ENCODE results near the gene SLC4A2. TPM values are rescaled to one million over a fixed set of nuclear protein-coding genes. Genes with fewer than 3 reads are reported as not detected.

Gene SLC4A2
- total and polyA plus RNA-seq, 7 experiments from 2014 or later = 7.9 to 125 (median 57.2) TPM

DNA sequence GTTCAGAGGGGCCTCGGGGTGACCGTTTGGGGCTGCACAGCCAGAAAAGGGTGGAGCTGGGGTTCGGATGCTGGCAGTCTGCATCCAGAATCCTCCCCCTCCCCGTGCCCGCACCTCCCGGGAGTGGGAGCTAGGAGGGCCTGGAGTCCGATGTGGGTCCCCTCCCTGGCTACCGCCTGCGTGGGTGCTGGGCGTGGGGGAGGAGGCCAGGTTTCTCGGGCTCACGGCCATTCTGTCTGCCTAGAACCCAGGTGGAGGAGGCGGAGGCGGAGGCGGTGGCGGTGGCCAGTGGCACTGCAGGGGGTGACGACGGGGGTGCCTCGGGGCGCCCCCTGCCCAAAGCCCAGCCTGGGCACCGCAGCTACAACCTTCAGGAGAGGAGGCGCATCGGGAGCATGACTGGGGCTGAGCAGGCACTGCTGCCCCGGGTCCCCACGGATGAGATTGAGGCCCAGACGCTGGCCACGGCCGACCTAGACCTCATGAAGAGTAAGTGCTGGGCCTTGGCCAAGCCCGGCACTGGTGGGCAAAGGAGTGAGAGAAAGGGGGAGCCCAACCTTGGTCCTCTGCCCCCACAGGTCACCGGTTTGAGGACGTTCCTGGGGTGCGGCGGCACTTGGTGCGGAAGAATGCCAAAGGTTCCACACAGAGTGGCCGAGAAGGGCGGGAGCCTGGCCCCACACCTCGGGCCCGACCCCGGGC, 7.0 kb downstream of the SLC4A2 start:
- Histone ChIP-seq H3K36me3 (ENCODE audit: control insufficient read depth in 2 of 3, insufficient read depth in 3 of 3, low read length in 3 of 3) (peaks cover 0 to 66% (median 0%) of the 10 kb centered on the region in 3 experiments), H3K4me1 (ENCODE audit: control insufficient read depth in 2 of 2, insufficient read depth in 2 of 2, low read length in 2 of 2) (no peaks in the 10 kb centered on the region), H3K27ac (ENCODE audit: low read depth, low read length) (no peak overlapping the region), H3K4me3 (ENCODE audit: low read length) (no peak overlapping the region), H3K27me3 (ENCODE audit: control insufficient read depth in 2 of 2, insufficient read depth in 2 of 2, low read length in 2 of 2) (no peaks in the 10 kb centered on the region), H3K9me3 (ENCODE audit: control insufficient read depth in 2 of 3, low read length in 3 of 3) (no peaks in the 10 kb centered on the region)
- ChIA-PET POLR2A (interaction anchor here (0.7 kb wide), 1 partner anchor 44 kb away, joined by 3 read pairs; no protein-coding TSS in a partner anchor), CTCF (no interaction called here)
- intact Hi-C loops (cut with micrococcal nuclease) = no loop called here
- H3K27me3 Mint-ChIP-seq = no peaks in the 10 kb centered on the region
- H3K36me3 Mint-ChIP-seq = peaks cover 0 to 9% (median 5%) of the 10 kb centered on the region in 5 donors
- H3K4me1 Mint-ChIP-seq = peaks cover 4 to 6% (median 4%) of the 10 kb centered on the region in 7 donors
- DNase-seq (no peak), ATAC-seq (no peak)
- no peak overlapping the region for H3K4me3 Mint-ChIP-seq
- no peak overlapping the region for H3K27ac Mint-ChIP-seq
- no peaks in the 10 kb centered on the region for H3K9me3 Mint-ChIP-seq

DNA sequence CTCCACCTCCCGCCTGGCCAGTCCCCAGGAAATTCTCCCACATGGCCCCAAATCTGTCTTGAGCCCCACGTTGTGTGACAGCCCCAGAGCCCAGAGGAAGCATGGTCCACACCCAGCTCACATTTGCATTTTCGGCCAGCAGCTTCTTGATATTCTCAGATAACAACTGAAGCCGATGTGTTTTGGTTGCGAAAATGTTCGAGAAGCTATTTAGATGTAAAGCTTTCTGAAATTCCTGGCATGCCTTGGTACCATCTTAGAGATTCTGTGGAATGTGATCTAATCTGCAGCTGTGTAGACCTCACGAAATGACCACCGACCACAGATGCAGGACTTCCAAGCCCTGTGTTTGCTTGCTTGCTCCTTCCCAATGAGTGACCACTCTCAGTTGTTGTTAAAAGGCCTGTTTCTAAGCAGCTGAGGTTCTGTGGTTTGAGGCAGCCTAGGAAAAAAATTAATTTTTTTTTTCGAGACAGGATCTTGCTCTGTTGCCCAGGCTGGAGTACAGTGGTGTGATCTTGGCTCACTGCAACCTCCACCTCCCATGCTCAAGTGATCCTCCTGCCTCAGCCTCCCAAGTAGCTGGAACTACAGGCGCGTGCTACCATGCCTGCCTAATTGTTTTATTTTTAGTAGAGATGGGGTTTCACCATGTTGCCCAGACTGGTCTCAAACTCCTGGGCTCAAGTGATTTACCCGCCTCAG, 8.8 kb downstream of the SLC4A2 start:
- Mint-ChIP-seq H3K27me3 (no peaks in the 10 kb centered on the region), H3K36me3 (peaks cover 0 to 11% (median 8%) of the 10 kb centered on the region in 5 donors), H3K4me3 (no peak overlapping the region), H3K9me3 (no peaks in the 10 kb centered on the region), H3K4me1 (peaks cover 0 to 2% (median 0%) of the 10 kb centered on the region in 7 donors), H3K27ac (peak overlapping the region in 1 of 9 donors; percentile 18)
- Histone ChIP-seq H3K27me3 (ENCODE audit: control insufficient read depth in 2 of 2, insufficient read depth in 2 of 2, low read length in 2 of 2) (no peaks in the 10 kb centered on the region), H3K36me3 (ENCODE audit: control insufficient read depth in 2 of 3, insufficient read depth in 3 of 3, low read length in 3 of 3) (peaks cover 0 to 75% (median 0%) of the 10 kb centered on the region in 3 experiments), H3K4me1 (ENCODE audit: control insufficient read depth in 2 of 2, insufficient read depth in 2 of 2, low read length in 2 of 2) (no peaks in the 10 kb centered on the region), H3K4me3 (ENCODE audit: low read length) (no peak overlapping the region), H3K9me3 (ENCODE audit: control insufficient read depth in 2 of 3, low read length in 3 of 3) (no peaks in the 10 kb centered on the region), H3K27ac (ENCODE audit: low read depth, low read length) (no peak overlapping the region)
- ATAC-seq = no peak
- ChIA-PET CTCF (interaction anchor here (1.3 kb wide), 1 partner anchor 49 kb away, joined by 4 read pairs; no protein-coding TSS in a partner anchor), POLR2A (no interaction called here)
- DNase-seq = no peak
- intact Hi-C loops (cut with micrococcal nuclease) = no loop called here

DNA sequence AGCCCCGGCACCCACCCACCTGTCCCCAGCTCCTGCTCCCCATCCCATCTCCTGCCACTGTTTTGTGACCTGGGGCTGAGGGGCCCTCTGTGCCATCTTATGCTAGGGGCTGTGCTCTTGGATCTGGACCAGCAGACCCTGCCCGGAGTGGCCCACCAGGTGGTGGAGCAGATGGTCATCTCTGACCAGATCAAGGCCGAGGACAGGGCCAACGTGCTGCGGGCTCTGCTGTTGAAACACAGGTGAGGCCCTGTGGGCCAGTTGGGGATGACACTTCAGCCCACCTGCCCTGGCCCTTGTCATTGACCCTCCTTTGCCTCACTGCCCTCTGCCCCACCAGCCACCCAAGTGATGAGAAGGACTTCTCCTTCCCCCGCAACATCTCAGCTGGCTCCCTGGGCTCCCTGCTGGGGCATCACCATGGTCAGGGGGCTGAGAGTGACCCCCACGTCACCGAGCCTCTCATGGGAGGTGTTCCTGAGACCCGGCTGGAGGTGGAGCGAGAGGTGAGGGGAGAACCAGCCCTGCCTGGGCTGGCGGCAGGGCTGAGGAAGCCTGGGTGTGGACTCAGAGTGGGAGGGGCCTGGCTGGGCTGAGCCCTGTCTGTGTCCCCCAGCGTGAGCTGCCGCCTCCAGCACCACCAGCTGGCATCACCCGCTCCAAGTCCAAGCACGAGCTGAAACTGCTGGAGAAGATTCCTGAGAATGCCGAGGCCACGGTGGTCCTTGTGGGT, 10.6 kb downstream of the SLC4A2 start:
- Histone ChIP-seq H3K9me3 (ENCODE audit: control insufficient read depth in 2 of 3, low read length in 3 of 3) (no peaks in the 10 kb centered on the region), H3K27me3 (ENCODE audit: control insufficient read depth in 2 of 2, insufficient read depth in 2 of 2, low read length in 2 of 2) (no peaks in the 10 kb centered on the region), H3K4me1 (ENCODE audit: control insufficient read depth in 2 of 2, insufficient read depth in 2 of 2, low read length in 2 of 2) (no peaks in the 10 kb centered on the region), H3K36me3 (ENCODE audit: control insufficient read depth in 2 of 3, insufficient read depth in 3 of 3, low read length in 3 of 3) (peaks cover 0 to 83% (median 0%) of the 10 kb centered on the region in 3 experiments), H3K4me3 (ENCODE audit: low read length) (no peak overlapping the region), H3K27ac (ENCODE audit: low read depth, low read length) (no peak overlapping the region)
- no peak for ATAC-seq
- DNase-seq = no peak
- Mint-ChIP-seq H3K9me3 (no peaks in the 10 kb centered on the region), H3K27me3 (no peaks in the 10 kb centered on the region), H3K36me3 (peaks cover 0 to 12% (median 8%) of the 10 kb centered on the region in 5 donors), H3K4me3 (no peak overlapping the region), H3K4me1 (peaks cover 0 to 3% (median 0%) of the 10 kb centered on the region in 7 donors), H3K27ac (no peak overlapping the region)
- ChIA-PET POLR2A (no interaction called here), CTCF (no interaction called here)
- intact Hi-C loops (cut with micrococcal nuclease) = no loop called here

DNA sequence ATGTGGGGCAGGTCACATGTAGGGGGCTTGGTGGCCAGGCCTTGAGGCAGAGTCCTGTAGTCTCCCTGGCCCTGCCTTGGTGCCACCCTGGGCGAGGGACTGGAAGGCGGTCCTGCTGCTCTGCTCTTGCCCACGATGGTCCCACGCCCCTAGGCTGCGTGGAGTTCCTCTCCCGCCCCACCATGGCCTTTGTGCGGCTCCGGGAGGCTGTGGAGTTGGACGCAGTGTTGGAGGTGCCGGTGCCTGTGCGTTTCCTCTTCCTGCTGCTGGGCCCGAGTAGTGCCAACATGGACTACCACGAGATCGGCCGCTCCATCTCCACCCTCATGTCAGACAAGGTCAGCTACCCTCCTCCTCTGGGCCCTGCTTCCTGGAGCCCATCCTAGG, 11.2 kb downstream of the SLC4A2 start:
- Mint-ChIP-seq H3K9me3 (no peaks in the 10 kb centered on the region), H3K4me1 (peaks cover 0 to 1% (median 0%) of the 10 kb centered on the region in 7 donors), H3K36me3 (peaks cover 0 to 12% (median 9%) of the 10 kb centered on the region in 5 donors), H3K27ac (no peak overlapping the region), H3K27me3 (no peaks in the 10 kb centered on the region), H3K4me3 (no peak overlapping the region)
- no peak for ATAC-seq
- Histone ChIP-seq H3K4me3 (ENCODE audit: low read length) (no peak overlapping the region), H3K27me3 (ENCODE audit: control insufficient read depth in 2 of 2, insufficient read depth in 2 of 2, low read length in 2 of 2) (no peaks in the 10 kb centered on the region), H3K27ac (ENCODE audit: low read depth, low read length) (no peak overlapping the region), H3K36me3 (ENCODE audit: control insufficient read depth in 2 of 3, insufficient read depth in 3 of 3, low read length in 3 of 3) (peaks cover 0 to 83% (median 0%) of the 10 kb centered on the region in 3 experiments), H3K4me1 (ENCODE audit: control insufficient read depth in 2 of 2, insufficient read depth in 2 of 2, low read length in 2 of 2) (no peaks in the 10 kb centered on the region), H3K9me3 (ENCODE audit: control insufficient read depth in 2 of 3, low read length in 3 of 3) (no peaks in the 10 kb centered on the region)
- no peak for DNase-seq
- POLR2A ChIA-PET = no interaction called here
- CTCF ChIA-PET = no interaction called here
- intact Hi-C loops (cut with micrococcal nuclease) = no loop called here

DNA sequence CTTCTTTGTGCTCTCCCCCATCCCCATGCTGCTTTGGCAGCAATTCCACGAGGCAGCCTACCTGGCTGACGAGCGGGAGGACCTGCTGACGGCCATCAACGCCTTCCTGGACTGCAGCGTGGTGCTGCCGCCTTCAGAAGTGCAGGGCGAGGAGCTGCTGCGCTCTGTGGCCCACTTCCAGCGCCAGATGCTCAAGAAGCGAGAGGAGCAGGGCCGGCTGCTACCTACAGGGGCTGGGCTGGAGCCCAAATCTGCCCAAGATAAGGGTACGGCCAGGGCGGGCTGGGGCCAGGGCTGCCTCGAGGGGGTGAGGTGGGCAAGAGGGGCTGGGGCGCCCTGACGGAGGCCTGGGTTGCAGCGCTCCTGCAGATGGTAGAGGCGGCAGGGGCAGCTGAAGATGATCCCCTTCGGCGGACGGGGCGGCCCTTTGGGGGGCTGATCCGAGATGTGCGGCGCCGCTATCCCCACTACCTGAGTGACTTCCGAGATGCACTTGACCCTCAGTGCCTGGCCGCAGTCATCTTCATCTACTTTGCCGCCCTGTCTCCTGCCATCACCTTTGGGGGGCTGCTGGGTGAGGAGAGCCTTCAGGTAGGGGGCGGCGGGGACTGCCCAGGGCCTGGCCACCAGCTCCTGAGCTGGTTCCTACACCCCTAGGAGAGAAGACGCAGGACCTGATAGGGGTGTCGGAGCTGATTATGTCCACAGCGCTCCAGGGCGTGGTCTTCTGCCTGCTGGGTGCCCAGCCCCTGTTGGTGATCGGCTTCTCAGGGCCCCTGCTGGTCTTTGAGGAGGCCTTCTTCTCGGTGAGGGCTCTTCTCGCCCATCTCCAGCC, 11.9 kb downstream of the SLC4A2 start:
- POLR2A ChIA-PET = interaction anchor here (0.8 kb wide), 1 partner anchor 17 kb away, joined by 3 read pairs; no protein-coding TSS in a partner anchor
- H3K27ac ChIP-seq (ENCODE audit: low read depth, low read length) = no peak overlapping the region
- intact Hi-C loops (cut with micrococcal nuclease) = no loop called here
- Mint-ChIP-seq H3K4me1 (peaks cover 0 to 1% (median 0%) of the 10 kb centered on the region in 7 donors), H3K4me3 (no peak overlapping the region), H3K27ac (no peak overlapping the region), H3K9me3 (no peaks in the 10 kb centered on the region), H3K36me3 (peaks cover 0 to 12% (median 9%) of the 10 kb centered on the region in 5 donors), H3K27me3 (no peaks in the 10 kb centered on the region)
- no peak for ATAC-seq
- H3K4me3 ChIP-seq (ENCODE audit: low read length) = no peak overlapping the region
- peaks cover 0 to 83% (median 0%) of the 10 kb centered on the region in 3 experiments for H3K36me3 ChIP-seq (ENCODE audit: control insufficient read depth in 2 of 3, insufficient read depth in 3 of 3, low read length in 3 of 3)
- no peaks in the 10 kb centered on the region for H3K9me3 ChIP-seq (ENCODE audit: control insufficient read depth in 2 of 3, low read length in 3 of 3)
- H3K27me3 ChIP-seq (ENCODE audit: control insufficient read depth in 2 of 2, insufficient read depth in 2 of 2, low read length in 2 of 2) = no peaks in the 10 kb centered on the region
- H3K4me1 ChIP-seq (ENCODE audit: control insufficient read depth in 2 of 2, insufficient read depth in 2 of 2, low read length in 2 of 2) = no peaks in the 10 kb centered on the region
- CTCF ChIA-PET = no interaction called here
- DNase-seq = no peak

DNA sequence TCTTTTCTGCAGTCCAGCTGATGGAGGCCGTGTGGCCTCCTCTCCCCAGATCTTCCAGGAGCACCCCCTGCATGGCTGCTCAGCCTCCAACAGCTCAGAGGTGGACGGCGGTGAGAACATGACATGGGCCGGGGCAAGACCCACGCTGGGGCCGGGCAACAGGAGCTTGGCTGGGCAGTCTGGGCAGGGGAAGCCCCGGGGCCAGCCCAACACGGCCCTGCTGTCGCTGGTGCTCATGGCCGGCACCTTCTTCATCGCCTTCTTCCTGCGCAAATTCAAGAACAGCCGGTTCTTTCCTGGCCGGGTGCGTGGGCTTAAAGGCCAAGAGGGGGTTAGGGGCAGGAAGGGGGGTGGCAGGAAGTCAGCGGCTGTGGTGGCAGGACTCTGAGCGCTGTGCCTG, 14.6 kb downstream of the SLC4A2 start:
- intact Hi-C loops (cut with micrococcal nuclease) = no loop called here
- peaks cover 0 to 15% (median 12%) of the 10 kb centered on the region in 5 donors for H3K36me3 Mint-ChIP-seq
- H3K27me3 Mint-ChIP-seq = no peaks in the 10 kb centered on the region
- ChIA-PET CTCF (interaction anchor here (1.5 kb wide), 1 partner anchor 13 kb away, joined by 3 read pairs; no protein-coding TSS in a partner anchor), POLR2A (no interaction called here)
- peaks cover 0 to 75% (median 0%) of the 10 kb centered on the region in 3 experiments for H3K36me3 ChIP-seq (ENCODE audit: control insufficient read depth in 2 of 3, insufficient read depth in 3 of 3, low read length in 3 of 3)
- DNase-seq (no peak), ATAC-seq (no peak)
- H3K4me3 ChIP-seq (ENCODE audit: low read length) = no peak overlapping the region
- H3K27ac ChIP-seq (ENCODE audit: low read depth, low read length) = no peak overlapping the region
- H3K4me1 Mint-ChIP-seq = peaks cover 2 to 9% (median 8%) of the 10 kb centered on the region in 7 donors
- no peaks in the 10 kb centered on the region for H3K9me3 Mint-ChIP-seq
- H3K4me3 Mint-ChIP-seq = no peak overlapping the region
- H3K27ac Mint-ChIP-seq = no peak overlapping the region
- H3K27me3 ChIP-seq (ENCODE audit: control insufficient read depth in 2 of 2, insufficient read depth in 2 of 2, low read length in 2 of 2) = no peaks in the 10 kb centered on the region
- peaks cover under 1 to 2% of the 10 kb centered on the region in 2 donors for H3K4me1 ChIP-seq (ENCODE audit: control insufficient read depth in 2 of 2, insufficient read depth in 2 of 2, low read length in 2 of 2)
- H3K9me3 ChIP-seq (ENCODE audit: control insufficient read depth in 2 of 3, low read length in 3 of 3) = no peaks in the 10 kb centered on the region

Data from naive thymus-derived CD4-positive, alpha-beta T cell (primary cell).